CD4-positive, alpha-beta T cell treated with Interleukin-12 subunit alpha and Interleukin-12 subunit beta, for 1 hour (primary cell): ENCODE measurements around the gene POLE.
"Not testable (repeated sequence)": the region's sequence is repeated elsewhere in the genome, so short reads cannot be mapped to it uniquely, and the experiment has no call there.

Source experiments
- DNase-seq: peaks from one replicate; pipeline ENCODE4 v3.0.0-alpha.2; 2020

Gene POLE

DNA sequence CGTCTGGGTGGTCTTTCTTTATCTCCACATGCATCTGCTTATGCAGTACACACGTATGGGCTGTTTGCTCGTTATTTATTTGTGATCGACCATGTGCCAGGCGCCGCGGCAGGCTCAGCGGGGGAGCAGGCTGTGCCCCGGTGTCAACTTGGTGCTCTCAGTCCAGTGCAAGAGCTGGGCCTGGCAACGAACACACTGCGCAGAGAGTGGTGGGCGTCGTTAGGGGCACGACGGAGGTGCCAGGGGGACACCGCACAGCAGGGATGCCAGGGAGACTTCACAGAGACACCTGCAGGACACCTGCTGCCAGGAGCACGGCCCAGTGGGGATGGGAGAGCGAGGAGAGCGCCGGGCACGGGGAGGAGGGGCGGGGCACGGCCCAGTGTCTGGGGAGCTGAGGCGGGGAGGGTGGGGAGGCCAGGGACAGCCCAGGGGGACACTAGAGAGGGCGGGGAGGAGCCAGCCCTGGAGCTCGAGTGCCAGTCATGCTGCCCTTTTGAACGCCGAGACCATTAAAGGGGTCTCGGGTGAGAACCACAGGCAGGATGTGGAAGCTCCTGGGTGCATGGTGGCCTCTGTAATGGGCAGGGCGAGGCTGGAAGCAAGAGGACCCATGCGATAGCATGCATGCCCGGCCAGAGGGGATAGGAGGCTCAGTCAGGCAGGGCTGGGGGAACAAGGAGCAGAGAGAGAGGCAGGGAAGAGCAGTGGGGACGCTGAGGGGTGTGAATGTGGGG is 76.1 kb downstream of the POLE start:
- no peak for DNase-seq

DNA sequence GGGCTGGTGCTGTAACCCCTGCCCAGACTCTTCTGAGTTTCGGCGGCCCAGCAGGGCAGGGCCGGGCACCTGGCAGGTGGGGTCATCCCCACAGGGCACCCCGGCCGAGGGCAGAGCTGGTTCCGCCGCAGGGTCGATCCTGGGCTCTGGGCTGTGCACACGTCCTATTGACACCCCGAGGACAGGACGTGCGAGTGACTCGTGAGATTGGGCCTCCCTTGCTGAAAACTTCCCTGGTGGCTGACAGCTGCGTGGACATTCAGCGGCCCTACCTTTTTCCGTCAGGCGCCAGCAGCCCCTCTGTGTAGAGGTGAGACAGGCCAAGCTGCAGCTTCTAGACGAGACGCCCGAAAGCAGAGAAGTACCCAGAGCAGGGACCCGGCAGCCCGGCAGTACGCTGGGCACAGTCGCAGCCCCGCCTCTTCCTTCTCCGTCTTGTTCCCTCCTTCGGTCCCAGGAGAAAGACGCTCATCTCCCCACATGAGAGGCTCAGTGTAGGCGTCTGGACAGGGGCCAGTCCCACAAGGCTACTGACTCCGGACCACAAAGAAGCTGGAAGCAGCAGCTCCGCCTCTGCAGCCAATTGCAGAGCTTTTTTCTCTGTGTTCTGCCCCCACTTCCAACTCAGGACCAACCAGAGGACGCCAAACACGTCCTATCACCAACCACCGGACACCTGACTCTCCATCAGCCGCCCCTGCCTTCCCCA is 76.9 kb downstream of the POLE start, which contains the start of gene LRCOL1:
TSS of gene LRCOL1 (minus strand) at position 532 of the 709 bp plus-strand sequence. CDS start 4,331 bp downstream, outside the sequence.
- DNase-seq: no peak

DNA sequence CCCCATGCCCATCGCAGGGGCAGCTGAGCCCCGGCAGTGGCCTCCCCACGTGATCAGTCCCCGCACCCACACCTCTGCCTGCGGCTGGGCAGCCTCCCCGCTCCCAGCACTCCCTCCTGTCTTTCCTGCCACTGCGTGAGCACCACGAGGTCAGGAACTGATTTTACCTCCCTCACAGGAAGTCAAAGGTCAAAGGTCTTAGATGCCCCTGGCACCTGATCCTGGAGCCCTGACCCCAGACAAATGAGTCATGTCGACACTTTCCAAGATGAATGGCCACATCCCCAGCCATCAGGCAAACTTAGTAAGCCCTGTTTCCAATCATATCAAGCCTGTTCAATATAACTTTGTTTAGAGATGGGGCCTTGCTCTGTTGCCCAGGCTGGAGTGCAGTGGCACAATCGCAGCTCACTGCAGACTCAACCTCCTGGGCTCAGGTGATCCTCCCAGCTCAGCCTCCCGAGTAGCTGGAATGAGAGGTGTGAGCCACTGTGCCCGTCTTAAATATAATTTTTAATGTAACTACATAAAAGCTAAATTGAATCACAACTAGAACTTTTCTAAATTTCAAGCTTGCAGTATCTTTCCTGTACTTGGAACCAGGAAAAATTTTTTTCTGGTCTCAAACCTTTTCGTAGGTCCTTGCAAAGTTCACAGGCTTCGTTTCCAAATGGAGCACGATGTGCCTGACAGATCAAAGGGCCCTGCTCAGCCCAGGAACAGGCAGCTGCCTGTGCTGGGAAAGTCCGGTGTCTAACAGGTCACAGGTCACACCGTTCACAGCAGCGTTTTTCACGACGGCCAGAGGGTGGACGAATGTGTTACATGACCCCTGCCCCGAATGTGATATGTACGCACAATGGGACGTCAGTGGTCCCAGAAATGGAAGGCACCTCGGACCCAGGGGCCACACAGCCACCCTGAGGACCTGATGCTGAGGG is 78.6 kb downstream of the POLE start:
- DNase-seq: no peak

DNA sequence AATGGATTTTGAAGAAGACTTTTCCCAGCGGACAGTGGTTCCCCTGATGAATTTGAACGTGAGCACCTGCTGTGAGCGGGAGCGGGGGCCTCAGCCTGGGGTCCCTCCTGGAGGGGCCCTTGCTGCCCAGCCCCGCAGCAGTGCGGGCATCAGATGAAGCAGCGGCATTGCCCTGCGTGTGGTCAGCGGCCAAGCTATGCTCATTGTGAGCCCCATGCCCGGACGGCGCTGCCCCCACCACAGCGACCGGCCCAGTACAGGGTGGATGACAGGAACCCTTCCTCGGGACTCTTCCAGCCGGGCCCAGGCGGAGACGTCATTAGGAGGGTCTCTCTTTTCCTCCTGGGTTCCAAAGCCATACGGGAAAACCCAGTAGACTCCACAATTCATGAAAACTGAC is 80.2 kb downstream of the POLE start:
- no peak for DNase-seq

DNA sequence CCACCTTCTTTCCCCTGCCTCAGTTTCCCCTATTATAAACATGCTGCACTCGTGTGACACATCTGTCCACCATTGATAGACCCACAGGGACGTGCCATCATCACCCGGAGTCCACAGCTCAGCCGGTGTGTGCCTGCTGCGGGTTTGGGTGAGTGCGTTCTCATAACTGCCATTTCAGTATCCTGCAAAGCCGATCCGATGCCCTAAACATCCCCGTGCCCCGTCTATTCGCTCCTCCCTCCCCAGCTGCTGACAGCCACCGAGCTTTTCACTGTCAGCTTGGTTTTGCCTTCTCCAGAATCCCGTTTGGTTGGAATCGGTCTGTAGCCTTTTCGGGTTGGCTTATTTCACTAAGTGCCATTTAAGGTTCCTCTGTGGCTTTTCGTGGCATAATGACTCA is 80.7 kb downstream of the POLE start:
- no peak for DNase-seq

DNA sequence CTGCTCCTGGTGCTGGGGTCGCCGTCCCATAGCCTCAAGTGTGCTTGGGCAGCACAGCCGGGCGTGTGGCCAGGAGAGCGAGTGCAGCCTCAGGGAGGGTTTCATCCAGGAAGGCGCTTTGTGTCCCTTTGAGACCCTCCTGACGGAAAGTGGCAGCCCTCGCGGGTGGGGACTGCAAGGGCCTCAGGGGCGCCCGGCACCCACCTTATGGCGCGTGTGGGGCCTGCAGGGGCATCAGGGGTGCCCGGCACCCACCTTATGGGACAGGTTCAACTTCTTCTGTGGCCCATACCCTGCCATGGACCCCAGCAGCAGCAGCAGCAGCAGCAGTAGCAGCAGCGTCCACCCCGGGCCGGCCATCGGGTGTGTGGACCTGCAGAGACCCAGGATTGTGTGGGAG is 81.2 kb downstream of the POLE start:
- no peak for DNase-seq

DNA sequence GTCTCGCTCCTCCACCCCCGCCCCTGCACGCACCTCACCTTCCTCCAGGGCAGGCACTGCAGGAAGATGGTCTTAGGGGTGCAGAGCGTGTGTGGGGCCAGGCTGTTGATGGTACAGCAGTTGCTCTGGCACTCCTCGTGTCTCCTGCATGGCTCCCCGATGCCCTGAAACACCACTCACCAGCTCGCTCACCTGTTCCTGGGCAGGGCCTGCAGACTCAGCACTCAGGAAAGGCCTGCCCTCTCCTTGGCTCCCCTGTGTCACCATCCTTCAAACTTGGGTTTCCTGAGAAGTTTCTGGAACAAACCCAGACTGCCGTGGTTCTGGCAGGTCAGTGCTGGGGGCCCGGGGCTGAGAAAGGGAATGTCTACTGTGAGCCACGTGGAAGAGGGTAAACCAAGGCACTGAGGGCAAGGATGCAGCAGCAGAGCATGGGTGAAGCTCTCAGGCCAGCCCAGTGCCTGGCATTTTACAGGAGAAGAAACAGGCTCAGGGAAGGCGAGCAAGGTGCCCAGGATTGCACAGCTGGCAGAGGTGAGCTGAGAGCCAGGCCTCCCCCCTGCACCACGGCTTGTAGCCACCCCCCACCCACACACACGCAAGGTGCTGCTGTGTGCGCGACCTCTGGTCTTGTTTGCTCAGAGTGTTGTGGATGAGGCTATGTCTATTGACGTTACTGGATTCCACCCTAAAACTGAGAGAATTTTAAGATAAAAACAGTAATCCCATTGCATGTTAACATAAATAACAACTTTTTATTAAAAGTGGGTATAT is 82.3 kb downstream of the POLE start:
- no peak for DNase-seq

DNA sequence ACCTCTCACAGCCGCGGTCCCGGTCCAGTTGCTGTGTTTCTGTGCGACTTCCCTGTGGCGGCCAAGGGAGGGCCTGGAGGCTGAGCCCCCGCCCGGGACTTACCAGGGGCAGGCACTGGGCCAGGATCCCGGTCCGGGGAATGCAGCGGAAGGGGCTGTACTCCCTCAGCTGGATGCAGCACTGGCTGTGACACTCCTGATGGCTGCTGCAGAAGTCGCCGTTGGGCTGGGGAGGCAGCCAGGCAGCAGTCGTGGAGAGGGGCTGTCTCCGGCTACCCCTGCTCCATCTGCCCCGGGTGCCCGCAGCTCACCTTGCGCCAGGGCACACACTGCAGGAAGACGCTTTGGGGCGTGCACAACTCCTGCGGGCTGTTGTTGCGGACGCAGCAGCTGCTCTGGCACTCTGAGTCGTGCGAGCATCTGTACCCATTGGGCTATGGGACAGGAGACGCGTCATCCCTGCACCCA is 83.0 kb downstream of the POLE start:
- no peak for DNase-seq

DNA sequence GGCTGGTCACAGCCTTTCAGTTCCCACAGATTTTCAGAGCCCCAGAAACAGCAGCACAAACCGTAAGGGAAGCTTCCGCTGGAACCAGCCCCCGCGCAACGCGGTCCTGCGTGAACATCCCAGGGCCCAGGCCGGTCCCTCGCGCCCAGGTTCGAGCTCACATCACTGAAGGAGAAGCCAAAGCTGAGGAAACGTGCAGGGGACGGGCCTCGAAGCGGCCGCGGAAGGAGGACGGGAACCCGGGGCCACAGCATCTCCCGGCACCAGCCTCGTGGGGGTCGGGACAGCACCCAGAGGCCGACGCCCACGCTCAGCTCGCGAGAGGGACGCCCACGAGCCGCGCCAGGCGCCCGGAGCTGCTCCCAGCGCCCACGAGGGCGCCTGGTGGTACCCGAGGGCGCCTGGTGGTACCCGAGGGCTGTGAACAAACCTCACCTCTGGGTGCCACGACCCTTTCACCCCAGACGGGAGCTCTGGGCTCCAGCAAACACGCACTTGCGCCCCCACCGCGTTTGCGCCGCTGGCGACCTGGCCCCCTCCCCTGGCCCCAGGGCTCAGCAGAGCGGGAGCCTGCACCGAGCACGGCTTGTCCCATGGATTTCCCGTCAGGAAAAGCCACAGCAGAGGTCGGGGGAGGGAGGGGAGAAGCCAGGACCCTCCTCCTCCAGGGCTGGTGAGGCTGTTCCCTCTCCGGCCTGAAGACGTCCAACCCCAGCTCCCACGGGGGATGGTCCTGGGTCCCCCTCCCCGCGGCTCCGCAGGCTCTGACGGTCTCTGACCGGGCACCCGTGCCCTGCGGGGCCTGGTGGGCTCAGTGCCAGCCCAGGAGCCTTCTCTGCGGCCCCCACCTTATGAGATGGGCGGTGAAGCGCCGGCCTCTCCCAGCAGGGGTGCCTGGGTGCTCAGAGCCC is 83.6 kb downstream of the POLE start:
- no peak for DNase-seq

DNA sequence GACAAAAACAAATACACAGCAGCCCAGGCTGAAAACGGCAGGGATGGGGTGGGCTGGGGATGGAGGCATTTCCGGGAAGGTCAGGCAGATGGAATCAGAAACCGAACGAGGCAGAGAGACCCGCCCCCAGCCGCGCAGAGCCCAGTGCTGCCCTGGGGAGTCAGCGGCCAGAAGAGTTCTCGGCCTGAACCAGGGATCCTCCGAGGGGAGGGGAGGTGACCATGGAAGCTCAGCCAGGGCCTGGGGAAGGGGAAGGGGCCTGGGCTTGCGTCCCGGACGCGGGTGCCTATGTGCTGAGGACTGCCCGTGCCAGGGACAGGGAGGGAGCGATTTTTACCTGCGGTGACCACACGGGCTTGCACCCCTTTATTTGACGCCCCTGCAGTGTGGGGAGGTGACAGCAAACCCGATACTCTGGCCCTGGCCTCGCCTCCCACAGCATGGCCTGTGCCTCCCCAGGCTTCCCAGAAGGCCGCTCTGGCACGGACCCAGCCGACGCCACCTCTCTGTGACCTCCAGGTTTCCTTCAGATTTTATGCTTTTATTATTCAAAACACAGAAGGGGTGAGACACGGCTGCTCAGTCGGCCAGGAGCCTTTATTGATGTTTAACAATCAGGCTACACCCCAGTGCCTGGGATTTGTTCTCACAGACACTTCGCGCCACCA is 84.4 kb downstream of the POLE start:
- DNase-seq: no peak

DNA sequence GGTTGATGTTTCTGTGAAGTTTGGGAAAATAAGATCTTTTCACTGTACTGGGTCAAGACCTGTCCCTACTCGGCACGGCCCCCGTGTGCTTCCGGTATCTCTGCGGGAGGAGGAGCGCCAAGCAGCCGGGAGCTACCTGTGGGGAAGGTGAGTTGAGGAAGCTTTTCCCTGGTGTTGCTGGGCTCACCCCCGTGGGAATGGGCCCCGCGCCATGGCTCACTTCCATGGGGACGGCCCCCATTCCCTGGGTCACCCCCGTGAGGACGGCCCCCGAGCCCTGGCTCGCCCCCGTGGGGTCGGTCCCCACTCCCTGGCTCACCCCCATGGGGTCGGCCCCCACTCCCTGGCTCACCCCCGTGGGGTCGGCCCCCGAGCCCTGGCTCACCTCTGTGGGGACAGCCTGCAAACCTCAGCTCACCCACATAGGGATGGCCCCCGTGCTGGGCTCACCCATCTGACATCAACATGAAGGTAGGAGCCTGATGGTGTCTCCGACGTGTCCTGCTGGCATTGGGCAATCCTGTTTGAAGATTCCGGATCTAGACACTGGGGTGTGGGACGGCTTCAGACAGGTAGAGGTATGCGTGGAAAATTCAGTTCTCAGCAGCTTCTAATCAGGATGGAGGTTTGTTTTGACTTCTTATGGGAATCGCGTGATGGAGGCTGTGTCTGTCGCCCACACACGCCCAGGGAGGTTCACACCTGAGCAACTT is 85.8 kb downstream of the POLE start:
- no peak for DNase-seq

DNA sequence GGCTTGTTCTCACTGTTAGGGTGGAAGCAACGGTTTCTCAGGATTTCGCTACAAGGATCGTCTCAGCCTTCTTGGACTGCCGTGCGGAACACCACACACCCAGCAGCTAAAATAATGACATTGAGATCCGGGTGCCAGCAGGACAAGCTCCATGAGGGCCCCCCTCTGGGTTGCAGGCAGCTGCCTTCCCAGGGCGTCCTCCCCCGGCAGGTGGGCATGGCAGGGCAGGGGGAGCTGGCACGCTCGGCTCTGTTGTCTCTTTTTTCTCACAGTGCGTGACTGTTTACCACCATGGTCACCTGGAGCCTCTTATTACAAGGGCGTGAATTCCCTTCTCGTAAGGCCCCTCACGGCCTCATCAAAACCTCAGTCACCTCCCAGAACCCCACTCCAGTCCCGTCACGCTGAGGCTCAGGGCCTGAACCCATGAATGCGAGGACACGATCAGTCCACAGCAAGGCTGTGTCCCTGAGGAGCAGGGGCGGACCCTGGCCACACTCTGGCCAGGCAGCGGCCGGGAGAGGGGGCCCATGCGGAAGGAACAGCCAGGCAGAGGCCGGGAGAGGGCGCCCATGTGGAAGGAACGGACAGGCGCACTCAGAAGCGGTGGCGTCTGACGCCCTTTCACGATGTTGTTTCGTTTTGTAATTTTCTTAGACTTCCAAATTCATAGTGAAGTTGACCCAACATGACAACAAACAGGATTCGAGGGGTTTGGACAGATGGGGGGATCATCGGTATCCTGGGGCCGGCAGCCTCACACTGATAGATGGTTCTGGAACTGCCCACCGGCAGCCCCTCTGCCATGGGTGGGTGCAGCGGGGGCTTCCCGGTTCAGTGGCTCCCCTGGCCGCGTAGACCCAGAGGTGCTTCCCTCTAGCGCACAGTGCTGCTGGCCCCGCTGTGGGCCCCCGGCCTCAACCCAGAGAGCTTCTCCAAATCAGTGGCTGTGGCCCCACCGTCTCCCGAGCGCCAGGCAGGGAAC is 86.8 kb downstream of the POLE start:
- DNase-seq: peak; percentile 38

DNA sequence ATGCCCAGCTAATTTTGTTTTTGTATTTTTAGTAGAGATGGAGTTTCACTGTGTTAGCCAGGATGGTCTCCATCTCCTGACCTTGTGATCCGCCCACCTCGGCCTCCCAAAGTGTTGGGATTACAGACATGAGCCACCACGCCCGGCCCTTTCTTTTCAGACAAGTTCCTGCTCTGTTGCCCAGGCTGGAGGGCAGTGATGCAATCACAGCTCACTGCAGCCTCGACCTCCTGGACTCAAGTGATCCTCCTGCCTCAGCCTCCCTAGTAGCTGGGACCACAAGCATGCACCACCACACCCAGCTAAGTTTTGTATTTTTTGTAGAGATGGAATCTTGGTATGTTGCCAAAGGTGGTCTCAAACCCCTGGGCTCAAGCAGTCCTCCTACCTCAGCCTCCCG is 87.6 kb downstream of the POLE start:
- not testable (repeated sequence) for DNase-seq

DNA sequence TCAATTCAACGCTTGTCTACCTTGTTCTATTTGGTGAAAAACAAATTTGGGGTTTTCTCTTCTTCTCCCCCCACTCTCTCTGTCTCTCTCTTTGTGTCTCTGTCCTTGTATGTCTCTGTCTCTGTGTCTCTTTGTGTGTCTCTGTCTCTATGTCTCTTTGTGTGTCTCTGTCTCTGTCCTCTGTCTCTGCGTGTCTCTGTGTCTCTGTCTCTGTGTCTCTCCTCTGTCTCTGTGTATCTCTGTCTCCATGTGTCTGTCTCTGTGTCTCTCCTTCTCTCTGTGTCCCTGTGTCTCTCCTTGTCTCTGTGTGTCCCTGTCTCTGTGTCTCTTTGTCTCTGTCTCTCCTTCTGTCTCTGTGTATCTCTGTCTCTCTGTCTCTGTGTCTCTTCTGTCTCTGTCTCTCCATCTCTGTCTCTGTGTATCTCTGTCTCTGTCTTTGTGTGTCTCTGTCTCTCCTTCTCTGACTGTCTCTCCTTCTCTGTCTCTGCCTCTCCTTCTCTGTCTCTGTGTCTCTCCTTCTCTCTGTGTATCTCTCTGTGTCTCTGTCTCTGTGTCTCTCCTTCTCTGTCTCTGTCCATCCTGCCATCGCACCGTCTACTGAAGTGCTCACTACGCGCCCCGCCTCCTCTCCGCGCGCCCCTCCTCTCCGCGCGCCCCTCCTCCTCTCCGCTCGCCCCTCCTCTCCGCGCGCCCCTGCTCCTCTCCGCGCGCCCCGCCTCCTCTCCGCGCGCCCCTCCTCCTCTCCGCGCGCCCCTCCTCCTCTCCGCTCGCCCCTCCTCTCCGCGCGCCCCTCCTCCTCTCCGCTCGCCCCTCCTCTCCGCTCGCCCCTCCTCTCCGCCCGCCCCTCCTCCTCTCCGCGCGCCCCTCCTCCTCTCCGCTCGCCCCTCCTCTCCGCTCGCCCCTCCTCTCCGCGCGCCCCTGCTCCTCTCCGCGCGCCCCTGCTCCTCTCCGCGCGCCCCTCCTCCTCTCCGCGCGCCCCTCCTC is 89.5 kb downstream of the POLE start:
- peak; percentile 65 for DNase-seq

DNA sequence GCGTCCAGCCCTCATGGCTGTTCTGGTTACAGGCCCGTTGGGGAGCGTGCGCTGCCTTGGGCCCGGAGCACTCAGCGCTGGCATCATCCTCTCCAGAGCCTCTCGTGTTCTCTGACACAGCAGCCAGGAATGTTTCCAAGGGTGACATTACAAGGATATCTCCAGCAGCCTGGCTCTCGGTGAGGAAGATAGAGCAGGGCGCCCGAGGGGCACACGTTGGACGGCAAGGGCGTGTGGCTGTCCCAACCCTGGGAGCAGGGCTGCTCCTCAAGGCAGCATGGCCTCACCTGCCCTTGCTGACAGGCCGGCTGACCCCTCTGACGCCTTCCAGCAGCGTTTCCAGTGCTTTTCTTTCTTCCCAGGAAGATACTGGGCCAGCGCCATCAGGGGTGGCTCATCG is 91.1 kb downstream of the POLE start:
- DNase-seq: no peak

DNA sequence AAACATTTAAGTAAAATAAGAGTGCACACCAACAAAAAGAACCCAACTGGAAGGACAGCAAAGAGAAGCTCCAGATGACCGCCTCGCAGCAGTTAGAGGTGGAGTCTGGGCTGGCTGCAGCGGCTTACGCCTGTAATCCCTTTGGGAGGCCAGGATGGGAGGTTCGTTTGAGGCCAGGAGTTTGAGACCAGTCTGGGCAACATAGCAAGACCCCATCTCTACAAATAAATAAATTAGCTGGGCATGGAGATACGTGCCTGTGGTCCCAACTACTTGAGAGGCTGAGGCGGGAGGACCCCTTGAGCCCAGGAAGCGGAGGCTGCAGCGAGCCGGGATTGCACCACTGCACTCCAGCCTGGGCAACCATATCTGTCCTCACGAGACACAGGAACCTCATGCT is 92.0 kb downstream of the POLE start:
- no peak for DNase-seq

DNA sequence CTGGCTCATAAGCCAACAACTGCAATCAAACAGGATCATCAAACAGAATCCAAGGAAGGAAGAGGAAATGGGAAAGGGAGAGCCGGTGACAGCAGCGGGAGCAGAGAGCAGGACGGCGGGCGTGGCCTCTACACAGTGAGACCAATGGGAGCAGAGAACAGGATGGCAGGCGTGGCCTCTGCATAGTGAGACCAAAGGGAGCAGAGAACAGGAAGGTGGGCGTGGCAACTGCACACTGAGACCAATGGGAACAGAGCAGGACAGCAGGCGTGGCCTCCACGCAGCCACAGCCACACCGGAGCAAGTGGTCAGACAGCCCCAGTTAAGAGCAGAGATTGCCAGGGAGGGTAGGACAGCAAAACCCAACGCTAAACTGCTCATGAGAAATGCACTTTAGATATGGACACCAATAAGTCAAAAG is 93.2 kb downstream of the POLE start:
- peak; percentile 7 for DNase-seq
